IMR-90 (cell line): ENCODE data around the gene PROSER2. TPM values are rescaled to one million over a fixed set of nuclear protein-coding genes. Genes with fewer than 3 reads are reported as not detected.

ENCODE experiments used
- ATAC-seq: fragments of 200-7000 bp; cut with Tn5 transposase; 2 replicates; pipeline ENCODE4 v1.9.1; 2020; ENCODE audit warnings: low read depth, mild to moderate bottlenecking, moderate library complexity
- BruUV-seq: library from RNA; stranded (reverse); fragments of 400-500 nt; replicated peaks from 2 replicates; lab custom pipeline; 2021; lab: Mats Ljungman, UMichigan
- CTCF ChIA-PET: fragments of 300-600 bp; formaldehyde crosslinking; extraction: SDS; loops from one replicate; lab custom pipeline; 2021; ENCODE audit warnings: antibody characterized with exemption; lab: Yijun Ruan, JAX
- POLR2A ChIA-PET: fragments of 300-600 bp; sonication (Branson Sonifier 250); formaldehyde crosslinking; loops from one replicate; lab custom pipeline; 2022; ENCODE audit warnings: antibody characterized with exemption; ENCODE audit not compliant: unreplicated experiment; lab: Charles Lee
- DNase-seq: peaks from one replicate; pipeline ENCODE4 v3.0.0; 2013
- H2AFZ ChIP-seq: replicated peaks from 2 replicates; pipeline ENCODE3; 2013; ENCODE audit warnings: low read length, mild to moderate bottlenecking; ENCODE audit not compliant: poor library complexity
- H2AK5ac ChIP-seq: 2 replicates; pipeline ENCODE4 v1.6.1; 2013; ENCODE audit warnings: low read depth, low read length, inconsistent platforms
- H2AK9ac ChIP-seq: replicated peaks from 2 replicates; pipeline ENCODE3; 2013; ENCODE audit warnings: mild to moderate bottlenecking, low read depth, low read length, moderate library complexity; ENCODE audit not compliant: poor library complexity
- H2BK120ac ChIP-seq: 2 replicates; pipeline ENCODE4 v1.6.1; 2013; ENCODE audit warnings: low read depth, low read length, inconsistent platforms
- H2BK15ac ChIP-seq: 3 replicates; pipeline ENCODE4 v1.6.1; 2013; ENCODE audit warnings: low read depth, low read length, inconsistent platforms
- H2BK20ac ChIP-seq: 2 replicates; pipeline ENCODE4 v1.6.1; 2013; ENCODE audit warnings: low read depth, mild to moderate bottlenecking, inconsistent platforms, low read length, moderate library complexity
- H2BK5ac ChIP-seq: 2 replicates; pipeline ENCODE4 v1.6.1; 2013; ENCODE audit warnings: mild to moderate bottlenecking, low read depth, low read length, inconsistent platforms; ENCODE audit not compliant: poor library complexity, severe bottlenecking
- H3K14ac ChIP-seq: replicated peaks from 2 replicates; pipeline ENCODE4 v1.6.1; 2013; ENCODE audit warnings: low read depth, low read length, inconsistent platforms
- H3K18ac ChIP-seq: 2 replicates; pipeline ENCODE4 v1.6.1; 2013; ENCODE audit warnings: low read depth, low read length, control low read depth
- H3K23ac ChIP-seq: 2 replicates; pipeline ENCODE4 v1.6.1; 2013; ENCODE audit warnings: low read depth, low read length, inconsistent platforms
- H3K27ac ChIP-seq: 2 replicates; pipeline ENCODE4 v1.5.1; 2013; ENCODE audit warnings: mild to moderate bottlenecking, control low read depth, low read length; ENCODE audit not compliant: insufficient read depth
- H3K27me3 ChIP-seq: 2 replicates; pipeline ENCODE4 v1.6.1; 2013; ENCODE audit warnings: low read length; ENCODE audit not compliant: control insufficient read depth, insufficient read depth
- H3K36me3 ChIP-seq: 2 replicates; pipeline ENCODE4 v1.6.1; 2013; ENCODE audit warnings: low read length, mixed read lengths; ENCODE audit not compliant: control insufficient read depth, insufficient read depth
- H3K4ac ChIP-seq: 2 replicates; pipeline ENCODE4 v1.6.1; 2013; ENCODE audit warnings: low read depth, low read length, inconsistent platforms
- H3K4me1 ChIP-seq: 2 replicates; pipeline ENCODE4 v1.6.1; 2013; ENCODE audit warnings: low read length, mixed read lengths; ENCODE audit not compliant: control insufficient read depth, insufficient read depth
- H3K4me2 ChIP-seq: 2 replicates; pipeline ENCODE4 v1.6.1; 2013; ENCODE audit warnings: low read depth, mild to moderate bottlenecking, control low read depth, low read length, moderate library complexity
- H3K4me3 ChIP-seq: 2 replicates; pipeline ENCODE4 v1.5.1; 2013; ENCODE audit warnings: low read depth, mild to moderate bottlenecking, control low read depth, low read length, moderate library complexity; ENCODE audit not compliant: insufficient read depth
- H3K56ac ChIP-seq: 2 replicates; pipeline ENCODE4 v1.6.1; 2013; ENCODE audit warnings: low read length, inconsistent platforms; ENCODE audit not compliant: insufficient read depth; ENCODE audit errors: extremely low read depth
- H3K79me1 ChIP-seq, 2 experiments: 2 replicates each; pipeline ENCODE4 v1.6.1; 2013; ENCODE audit warnings: low read length in 2 of 2, inconsistent platforms in 1 of 2, low read depth in 1 of 2
- H3K9ac ChIP-seq: 2 replicates; pipeline ENCODE4 v1.6.1; 2013; ENCODE audit warnings: low read depth, low read length, control low read depth
- H3K9me1 ChIP-seq: 2 replicates; pipeline ENCODE4 v1.6.1; 2013; ENCODE audit warnings: low read length, inconsistent platforms; ENCODE audit not compliant: insufficient read depth
- H3K9me3 ChIP-seq: 2 replicates; pipeline ENCODE4 v1.6.1; 2013; ENCODE audit warnings: low read length; ENCODE audit not compliant: control insufficient read depth, insufficient read depth
- H4K20me1 ChIP-seq: 2 replicates; pipeline ENCODE4 v1.6.1; 2013; ENCODE audit warnings: low read length, inconsistent platforms; ENCODE audit not compliant: insufficient read depth
- H4K5ac ChIP-seq: 2 replicates; pipeline ENCODE4 v1.6.1; 2013; ENCODE audit warnings: mild to moderate bottlenecking, low read depth, low read length, control low read depth
- H4K8ac ChIP-seq, 2 experiments: 2 replicates each; pipeline ENCODE4 v1.6.1; 2013; ENCODE audit warnings: low read depth in 2 of 2, low read length in 2 of 2, control low read depth in 1 of 2, inconsistent platforms in 1 of 2
- H4K91ac ChIP-seq: 2 replicates; pipeline ENCODE4 v1.6.1; 2013; ENCODE audit warnings: low read depth, low read length, inconsistent platforms; ENCODE audit not compliant: insufficient read depth
- CTCF ChIP-seq: conservative IDR thresholded peaks from 2 replicates; pipeline ENCODE4 v1.5.1; 2012; ENCODE audit warnings: mild to moderate bottlenecking, low read depth, low read length, improper control_type of control experiment
- MXI1 ChIP-seq: IDR thresholded peaks from 2 replicates; pipeline ENCODE4 v1.6.1; 2012; ENCODE audit warnings: low read depth, mild to moderate bottlenecking, low read length, moderate library complexity, borderline replicate concordance
- POLR2A ChIP-seq: IDR thresholded peaks from 2 replicates; pipeline ENCODE4 v1.6.1; 2012; ENCODE audit warnings: mild to moderate bottlenecking, low read depth, low read length
- RAD21 ChIP-seq: IDR thresholded peaks from 2 replicates; pipeline ENCODE4 v1.6.1; 2012; ENCODE audit warnings: low read length, improper control_type of control experiment
- RFX5 ChIP-seq: IDR thresholded peaks from 2 replicates; pipeline ENCODE4 v1.8.0; 2012; ENCODE audit warnings: low read depth, mild to moderate bottlenecking, low read length, moderate library complexity
- USF2 ChIP-seq: fragments of 150-350 bp; IDR thresholded peaks from 2 replicates; pipeline ENCODE4 v1.6.1; 2017; ENCODE audit warnings: mild to moderate bottlenecking, antibody characterized with exemption, low read length, low read depth
- WGBS, 2 experiments: methylation state at CpG; one replicate each; pipeline versions ENCODE4 v1.1.5 to v1.1.7; 2013; ENCODE audit warnings: missing lambda C conversion rate in 2 of 2; ENCODE audit not compliant: insufficient read length in 1 of 2; ENCODE audit errors: extremely low coverage in 2 of 2; 5-methylcytosine and 5-hydroxymethylcytosine counted together
- dilution Hi-C: fragments of 300-500 bp; cut with HindIII; formaldehyde crosslinking; loops from one replicate; pipeline ENCODE4 v1.14.3; 2018; ENCODE audit warnings: low sequenced_read_pairs; ENCODE audit not compliant: unreplicated experiment
- in situ Hi-C: fragments of 300-500 bp; cut with MboI; formaldehyde crosslinking; loops from 3 replicates; pipeline ENCODE4 v1.14.3; 2019; ENCODE audit warnings: low sequenced_read_pairs, inconsistent platforms, mixed read lengths
- intact Hi-C: fragments of 100-400 bp; cut with micrococcal nuclease; formaldehyde crosslinking; loops from 2 replicates; pipeline ENCODE4 v1.10.0; 2022
- polyA plus RNA-seq, 3 experiments: library from polyadenylated mRNA; depleted of rRNA; stranded (reverse); fragments of >200 nt; gene quantifications; 2 replicates each; pipeline ENCODE4 v1.2.3, GENCODE V29; 2012; ENCODE audit warnings: low replicate concordance in 1 of 3
- total RNA-seq: library from RNA; depleted of rRNA; stranded (reverse); fragments of >200 nt; gene quantifications from 2 replicates; pipeline ENCODE4 v1.2.3, GENCODE V29; 2012
- TF ChIP-seq, protein P1 (sequence below): fragments of 150-350 bp; IDR thresholded peaks from 2 replicates; pipeline ENCODE4 v1.6.1; 2016; ENCODE audit warnings: low read depth, mild to moderate bottlenecking, low read length, moderate library complexity, borderline replicate concordance

PROSER2 gene
- total and polyA plus RNA-seq, 2 of the 4 experiments (the other 2 are of a cell fraction): 1.4 to 2.0 TPM

- Histone ChIP-seq H3K23ac (no peak overlapping the region), H3K36me3 (no peaks in the 10 kb centered on the region), H4K8ac (no peak overlapping the region), H2AK5ac (no peak overlapping the region; the same call in 1 of the 2 replicates), H2BK15ac (no peak overlapping the region), H3K9ac (no peak overlapping the region), H3K4me2 (no peak overlapping the region), H3K27ac (no peak overlapping the region), H3K14ac (peak overlapping the region; percentile 47), H3K18ac (no peak overlapping the region), H2BK5ac (no peak overlapping the region), H3K9me3 (no peaks in the 10 kb centered on the region), H2BK120ac (no peak overlapping the region), H3K4me1 (peaks cover 14% of the 10 kb centered on the region), H2AFZ (peak overlapping the region; percentile 71), H3K9me1 (peaks cover 23% of the 10 kb centered on the region), H3K79me1 (no peaks in the 10 kb centered on the region), H3K4me3 (no peak overlapping the region), H2BK20ac (no peak overlapping the region), H3K4ac (peak overlapping the region; percentile 27; the same call in 1 of the 2 replicates), H3K27me3 (no peaks in the 10 kb centered on the region), H4K20me1 (no peaks in the 10 kb centered on the region), H4K5ac (no peak overlapping the region), H3K56ac (no peak overlapping the region), H2AK9ac (no peak overlapping the region), H4K91ac (no peak overlapping the region)
- intact Hi-C loops (no loop called here), dilution Hi-C loops (no loop called here), in situ Hi-C loops (no loop called here)
- DNase-seq: no peak
- WGBS, 2 experiments: 88% methylated on average over 17 of the region's 32 CpGs; no CpG with 5 or more reads in 1 of the 2 experiments
- no peak for ATAC-seq
- ChIA-PET CTCF (no interaction called here), POLR2A (no interaction called here)
- no TSS peak for BruUV-seq
- TF ChIP-seq USF2 (no peak), CTCF (no peak), MXI1 (no peak), POLR2A (no peak), RFX5 (no peak), RAD21 (no peak)
- TF ChIP-seq, protein P1, sequence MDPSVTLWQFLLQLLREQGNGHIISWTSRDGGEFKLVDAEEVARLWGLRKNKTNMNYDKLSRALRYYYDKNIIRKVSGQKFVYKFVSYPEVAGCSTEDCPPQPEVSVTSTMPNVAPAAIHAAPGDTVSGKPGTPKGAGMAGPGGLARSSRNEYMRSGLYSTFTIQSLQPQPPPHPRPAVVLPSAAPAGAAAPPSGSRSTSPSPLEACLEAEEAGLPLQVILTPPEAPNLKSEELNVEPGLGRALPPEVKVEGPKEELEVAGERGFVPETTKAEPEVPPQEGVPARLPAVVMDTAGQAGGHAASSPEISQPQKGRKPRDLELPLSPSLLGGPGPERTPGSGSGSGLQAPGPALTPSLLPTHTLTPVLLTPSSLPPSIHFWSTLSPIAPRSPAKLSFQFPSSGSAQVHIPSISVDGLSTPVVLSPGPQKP: no peak
Measured at GRCh38 chr10:11880151-11881029, 57.2 kb downstream of the PROSER2 start.
